ENCODE results near the gene UGT1A10.
A peak's percentile ranks its signal among the peaks of the same experiment; 100 is the strongest.
"Not testable (repeated sequence)": the region's sequence is repeated elsewhere in the genome, so short reads cannot be mapped to it uniquely, and the experiment has no call there.

Gene UGT1A10

DNA sequence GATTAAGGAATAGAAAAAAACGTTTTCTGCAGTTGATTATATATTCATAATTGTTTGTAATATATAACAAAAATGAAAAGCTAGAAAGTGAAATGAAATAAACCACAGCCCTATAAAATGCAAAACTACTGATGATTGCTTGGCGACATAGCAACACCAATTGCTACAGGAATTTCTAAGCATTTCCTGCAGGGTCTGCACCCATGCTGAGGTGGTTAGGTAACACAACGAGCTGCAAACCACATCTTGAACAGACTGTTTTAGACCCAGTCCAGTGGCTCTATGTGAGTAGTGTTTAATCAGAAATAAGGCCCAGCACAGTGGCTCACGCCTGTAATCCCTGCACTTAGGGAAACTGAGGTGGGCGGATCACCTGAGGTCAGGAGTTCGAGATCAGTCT is 18.3 kb downstream of the UGT1A10 start:
- FAIRE-seq = no peak
- no peak for DNase-seq (ENCODE audit: insufficient read length, low spot score)

DNA sequence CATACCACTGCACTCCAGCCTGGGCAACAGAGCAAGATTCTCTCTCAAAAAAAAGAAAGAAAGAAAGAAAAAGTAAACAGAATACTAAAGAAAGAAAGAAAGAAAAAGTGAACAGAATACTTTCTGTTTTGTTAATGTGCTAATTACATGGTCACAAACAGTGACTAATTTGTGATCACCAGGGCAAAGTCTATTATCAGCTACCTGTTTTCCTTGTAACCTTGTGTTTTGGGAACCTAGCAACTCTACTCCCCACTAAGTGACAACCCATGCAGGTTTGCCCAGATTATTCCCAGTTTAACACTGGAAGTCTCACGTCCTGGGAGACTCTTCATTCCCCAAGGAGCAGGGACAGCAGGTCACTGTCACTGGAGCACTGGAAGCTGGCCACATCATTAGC is 18.8 kb downstream of the UGT1A10 start:
- FAIRE-seq (no peak), DNase-seq (ENCODE audit: insufficient read length, low spot score) (no peak)
- TF ChIP-seq POU2F2 (IDR thresholded peaks at IDR 0.05; ENCODE audit: low read depth, low read length) (no peak), POLR2A (IDR thresholded peaks at IDR 0.05; ENCODE audit: low read depth, low read length) (no peak)

More for the DNA sequence above, 18.3 kb downstream of the UGT1A10 start:
- TF ChIP-seq POLR2A (IDR thresholded peaks at IDR 0.05; ENCODE audit: low read depth, low read length) = no peak
- TF ChIP-seq TAF1 (IDR thresholded peaks at IDR 0.05; ENCODE audit: low read depth, low read length) = no peak
- no peak for TF ChIP-seq POLR2AphosphoS5 (IDR thresholded peaks at IDR 0.05; ENCODE audit: low read depth, low read length)
- no peak for TF ChIP-seq SPI1 (IDR thresholded peaks at IDR 0.05; ENCODE audit: low read depth, low read length)
- no peak for TF ChIP-seq PAX5 (IDR thresholded peaks at IDR 0.05; ENCODE audit: insufficient read depth, low read length, severe bottlenecking)
- no peak for TF ChIP-seq POU2F2 (IDR thresholded peaks at IDR 0.05; ENCODE audit: low read depth, low read length)

DNA sequence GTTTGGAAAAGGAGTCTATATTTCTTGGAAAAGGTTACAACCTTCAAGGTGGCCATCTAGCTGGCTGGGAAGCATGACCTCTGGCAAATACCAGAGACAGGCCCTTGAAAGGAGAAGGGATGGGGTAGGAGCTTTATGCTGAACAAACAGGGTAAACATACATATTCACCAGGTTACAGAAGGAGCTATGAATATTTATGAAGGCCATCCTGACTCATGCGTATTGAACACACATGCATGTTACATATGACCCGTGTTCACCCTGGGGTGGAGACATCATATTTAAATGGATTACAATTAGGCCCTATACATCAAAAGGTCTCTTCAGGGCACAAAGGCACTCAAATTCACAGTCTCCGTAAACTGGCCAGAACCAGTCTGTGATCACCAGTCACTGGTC is 19.7 kb downstream of the UGT1A10 start:
- not testable (repeated sequence) for DNase-seq (ENCODE audit: insufficient read length, low spot score)
- FAIRE-seq = peak; percentile 86

DNA sequence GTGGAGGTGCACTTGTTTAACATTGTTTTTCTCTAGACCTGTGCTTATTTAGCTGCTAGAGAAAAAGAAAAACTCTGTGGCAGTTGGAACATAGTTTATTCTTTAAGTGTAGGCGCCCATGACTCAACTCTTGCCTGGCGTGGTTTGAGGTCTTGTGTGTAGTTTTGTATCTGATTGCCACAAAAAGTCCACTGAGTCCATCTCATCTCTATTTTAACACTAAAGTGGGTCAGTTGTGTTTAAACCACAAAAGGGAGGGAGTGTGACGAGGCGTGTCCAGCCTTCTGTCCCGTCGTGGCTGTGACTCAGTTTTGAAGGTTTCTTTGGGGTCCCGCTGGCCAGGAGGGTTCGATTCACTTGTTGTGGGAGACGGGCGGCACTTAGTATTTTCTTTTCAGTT is 20.2 kb downstream of the UGT1A10 start:
- TF ChIP-seq POU2F2 (IDR thresholded peaks at IDR 0.05; ENCODE audit: low read depth, low read length) = no peak
- TF ChIP-seq PAX5 (IDR thresholded peaks at IDR 0.05; ENCODE audit: insufficient read depth, low read length, severe bottlenecking) = no peak
- TF ChIP-seq TAF1 (IDR thresholded peaks at IDR 0.05; ENCODE audit: low read depth, low read length) = no peak
- TF ChIP-seq POLR2A (IDR thresholded peaks at IDR 0.05; ENCODE audit: low read depth, low read length) = no peak
- TF ChIP-seq SPI1 (IDR thresholded peaks at IDR 0.05; ENCODE audit: low read depth, low read length) = no peak
- TF ChIP-seq POLR2AphosphoS5 (IDR thresholded peaks at IDR 0.05; ENCODE audit: low read depth, low read length) = no peak
- DNase-seq (ENCODE audit: insufficient read length, low spot score) (no peak), FAIRE-seq (no peak)

DNA sequence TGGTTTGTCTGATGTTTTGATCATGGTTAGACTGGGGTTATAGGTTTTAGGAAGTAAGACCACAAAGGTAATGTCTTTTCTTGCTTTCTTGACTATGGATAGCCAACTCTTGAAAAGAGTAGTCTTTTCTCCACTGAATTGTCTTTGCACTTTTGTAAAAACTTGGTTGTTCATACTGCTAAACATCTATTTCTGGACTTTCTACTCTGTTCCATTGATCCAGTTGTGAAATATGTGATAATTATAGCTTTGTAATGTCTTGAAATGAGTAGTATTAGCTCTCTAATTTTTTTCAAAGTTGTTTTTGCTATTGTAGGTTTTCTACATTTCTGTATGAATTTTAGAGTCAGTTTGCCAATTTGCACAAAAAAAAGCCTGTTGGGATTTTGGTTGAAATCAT is 22.4 kb downstream of the UGT1A10 start:
- DNase-seq (ENCODE audit: insufficient read length, low spot score) (no peak), FAIRE-seq (no peak)
- TF ChIP-seq SPI1 (IDR thresholded peaks at IDR 0.05; ENCODE audit: low read depth, low read length) (no peak), PAX5 (IDR thresholded peaks at IDR 0.05; ENCODE audit: insufficient read depth, low read length, severe bottlenecking) (no peak), POLR2A (IDR thresholded peaks at IDR 0.05; ENCODE audit: low read depth, low read length) (no peak), TAF1 (IDR thresholded peaks at IDR 0.05; ENCODE audit: low read depth, low read length) (no peak), POLR2AphosphoS5 (IDR thresholded peaks at IDR 0.05; ENCODE audit: low read depth, low read length) (no peak), POU2F2 (IDR thresholded peaks at IDR 0.05; ENCODE audit: low read depth, low read length) (no peak)

DNA sequence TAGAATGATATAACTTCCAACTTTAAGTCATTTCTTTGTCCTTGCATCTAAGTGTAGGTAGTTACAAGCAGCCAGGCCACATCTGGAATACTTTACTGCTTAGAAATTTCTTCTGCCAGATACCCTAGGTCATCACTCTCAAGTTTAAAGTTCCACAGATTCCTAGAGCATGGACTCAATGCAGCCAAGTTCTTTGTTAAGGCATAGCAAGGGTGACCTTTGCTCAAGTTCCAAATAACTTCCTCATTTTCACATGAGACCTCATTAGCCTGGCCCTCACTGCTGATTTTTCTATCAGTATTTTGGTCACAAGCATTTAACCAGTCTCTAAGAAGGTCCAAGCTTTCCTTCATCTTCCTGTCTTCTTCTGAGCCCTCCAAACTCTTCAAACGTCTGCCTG is 27.7 kb downstream of the UGT1A10 start:
- no peak for TF ChIP-seq TAF1 (IDR thresholded peaks at IDR 0.05; ENCODE audit: low read depth, low read length)
- no peak for TF ChIP-seq POLR2A (IDR thresholded peaks at IDR 0.05; ENCODE audit: low read depth, low read length)
- no peak for TF ChIP-seq POU2F2 (IDR thresholded peaks at IDR 0.05; ENCODE audit: low read depth, low read length)
- FAIRE-seq (no peak), DNase-seq (ENCODE audit: insufficient read length, low spot score) (no peak)

DNA sequence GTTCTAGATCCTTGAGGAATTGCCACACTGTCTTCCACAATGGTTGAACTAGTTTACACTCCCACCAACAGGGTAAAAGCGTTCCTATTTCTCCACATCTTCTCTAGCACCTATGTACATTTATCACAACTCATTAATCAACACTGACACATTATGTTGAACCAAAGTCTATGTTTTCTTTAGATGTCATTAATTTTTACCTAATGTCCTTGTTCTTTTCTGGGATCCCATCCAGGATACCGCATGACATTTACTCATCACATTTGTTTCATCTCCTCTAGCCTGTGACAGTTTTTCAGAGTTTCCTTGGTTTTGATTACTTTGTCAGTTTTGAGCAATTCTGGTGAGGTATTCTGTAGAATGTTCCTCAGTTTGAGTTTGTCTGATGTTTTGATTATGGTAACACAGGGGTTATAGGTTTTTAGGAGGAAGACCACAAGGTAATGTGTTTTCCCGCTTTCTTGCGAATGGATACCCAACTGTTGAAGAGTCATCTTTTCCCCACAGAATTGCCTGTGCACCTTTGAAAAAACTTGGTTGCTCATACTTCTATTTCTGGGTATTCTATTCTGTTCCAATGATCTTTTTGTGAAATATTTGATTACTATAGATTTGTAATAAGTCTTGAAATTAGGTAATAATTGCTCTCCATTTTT is 32.5 kb downstream of the UGT1A10 start:
- DNase-seq (ENCODE audit: insufficient read length, low spot score) = no peak
- FAIRE-seq = no peak

DNA sequence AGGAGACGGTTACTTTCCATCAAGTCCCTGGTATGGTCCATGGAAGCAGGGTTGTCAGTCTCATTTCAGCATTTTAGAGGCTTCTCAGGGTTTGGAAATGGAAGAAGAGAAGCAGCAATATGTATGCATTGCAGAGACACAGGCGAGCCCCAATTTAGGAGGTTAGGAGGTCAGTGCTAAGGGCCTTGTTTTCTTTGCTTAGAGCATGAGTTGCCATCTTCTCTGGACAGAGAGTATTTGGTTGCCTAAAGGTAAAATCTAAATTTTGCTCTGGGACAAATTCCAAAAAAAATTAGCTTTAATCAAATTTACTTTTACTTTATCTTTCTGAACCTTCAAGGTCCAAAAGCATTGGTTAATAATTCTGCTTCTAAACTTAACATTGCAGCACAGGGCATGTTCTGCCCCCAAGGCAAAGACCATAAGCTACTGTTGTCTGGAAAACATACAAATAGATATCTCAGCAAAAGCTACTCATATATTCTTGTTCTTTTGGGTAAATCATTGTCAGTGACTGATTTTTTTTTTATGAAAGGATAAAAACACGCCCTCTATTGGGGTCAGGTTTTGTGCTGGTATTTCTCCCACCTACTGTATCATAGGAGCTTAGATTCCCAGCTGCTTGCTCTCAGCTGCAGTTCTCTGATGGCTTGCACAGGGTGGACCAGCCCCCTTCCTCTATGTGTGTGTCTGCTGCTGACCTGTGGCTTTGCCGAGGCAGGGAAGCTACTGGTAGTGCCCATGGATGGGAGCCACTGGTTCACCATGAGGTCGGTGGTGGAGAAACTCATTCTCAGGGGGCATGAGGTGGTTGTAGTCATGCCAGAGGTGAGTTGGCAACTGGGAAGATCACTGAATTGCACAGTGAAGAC is 35.3 kb downstream of the UGT1A10 start, which contains the start of gene UGT1A9:
TSS of gene UGT1A9 (plus strand) at position 609 of the 872 bp plus-strand sequence. CDS start at position 646, 37 bp downstream.
- TF ChIP-seq PAX5 (IDR thresholded peaks at IDR 0.05; ENCODE audit: insufficient read depth, low read length, severe bottlenecking) = no peak
- TF ChIP-seq POU2F2 (IDR thresholded peaks at IDR 0.05; ENCODE audit: low read depth, low read length) = no peak
- no peak for TF ChIP-seq POLR2A (IDR thresholded peaks at IDR 0.05; ENCODE audit: low read depth, low read length)
- no peak for TF ChIP-seq SPI1 (IDR thresholded peaks at IDR 0.05; ENCODE audit: low read depth, low read length)
- TF ChIP-seq TAF1 (IDR thresholded peaks at IDR 0.05; ENCODE audit: low read depth, low read length) = no peak
- TF ChIP-seq POLR2AphosphoS5 (IDR thresholded peaks at IDR 0.05; ENCODE audit: low read depth, low read length) = no peak
- FAIRE-seq = no peak
- no peak for DNase-seq (ENCODE audit: insufficient read length, low spot score)

More for the DNA sequence above, 32.5 kb downstream of the UGT1A10 start:
- TF ChIP-seq POLR2A (IDR thresholded peaks at IDR 0.05; ENCODE audit: low read depth, low read length) (no peak), POLR2AphosphoS5 (IDR thresholded peaks at IDR 0.05; ENCODE audit: low read depth, low read length) (no peak), SPI1 (IDR thresholded peaks at IDR 0.05; ENCODE audit: low read depth, low read length) (no peak), PAX5 (IDR thresholded peaks at IDR 0.05; ENCODE audit: insufficient read depth, low read length, severe bottlenecking) (no peak), TAF1 (IDR thresholded peaks at IDR 0.05; ENCODE audit: low read depth, low read length) (no peak), POU2F2 (IDR thresholded peaks at IDR 0.05; ENCODE audit: low read depth, low read length) (no peak)

DNA sequence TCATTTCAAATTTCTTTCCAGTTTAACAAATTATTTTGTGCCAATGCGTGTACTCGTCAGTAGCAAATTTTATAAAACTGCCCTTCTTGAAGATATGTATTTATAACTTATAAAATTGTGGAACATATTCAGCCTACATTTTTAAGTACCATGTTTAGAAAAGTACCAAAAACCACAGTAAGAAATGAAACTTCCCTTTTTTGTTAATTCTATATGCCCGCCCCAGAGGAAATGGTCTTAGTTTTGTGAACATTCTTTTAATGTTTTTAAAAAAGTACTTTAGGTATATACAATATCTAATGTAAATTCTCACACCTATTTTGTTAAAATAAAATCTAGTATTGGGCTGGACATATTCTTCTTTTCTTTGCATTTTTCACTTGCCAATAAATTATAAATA is 36.6 kb downstream of the UGT1A10 start:
- TF ChIP-seq POLR2A (IDR thresholded peaks at IDR 0.05; ENCODE audit: low read depth, low read length) (no peak), POU2F2 (IDR thresholded peaks at IDR 0.05; ENCODE audit: low read depth, low read length) (no peak), TAF1 (IDR thresholded peaks at IDR 0.05; ENCODE audit: low read depth, low read length) (no peak), SPI1 (IDR thresholded peaks at IDR 0.05; ENCODE audit: low read depth, low read length) (no peak), PAX5 (IDR thresholded peaks at IDR 0.05; ENCODE audit: insufficient read depth, low read length, severe bottlenecking) (no peak)
- no peak for FAIRE-seq
- DNase-seq (ENCODE audit: insufficient read length, low spot score) = no peak

DNA sequence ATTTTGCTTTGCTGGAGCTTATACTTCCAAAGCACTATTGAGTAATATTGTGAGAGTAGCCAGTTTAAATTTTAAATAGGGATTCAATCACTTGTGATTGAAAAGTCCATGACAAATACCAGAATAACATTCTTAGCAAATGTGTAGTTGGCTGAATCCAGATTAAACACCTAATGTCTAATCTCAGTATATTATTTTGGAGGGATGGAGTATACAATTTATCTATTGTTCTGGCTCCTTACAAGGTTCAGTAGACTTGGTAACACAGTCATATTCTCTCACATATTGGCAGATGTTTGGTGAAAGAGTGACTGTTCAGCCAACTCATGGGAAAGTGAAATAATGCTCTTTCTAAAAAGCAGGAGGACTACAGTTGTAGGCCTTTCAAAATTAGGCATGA is 37.6 kb downstream of the UGT1A10 start:
- FAIRE-seq (no peak), DNase-seq (ENCODE audit: insufficient read length, low spot score) (no peak)
- TF ChIP-seq POLR2A (IDR thresholded peaks at IDR 0.05; ENCODE audit: low read depth, low read length) (no peak), POLR2AphosphoS5 (IDR thresholded peaks at IDR 0.05; ENCODE audit: low read depth, low read length) (no peak), TAF1 (IDR thresholded peaks at IDR 0.05; ENCODE audit: low read depth, low read length) (no peak), PAX5 (IDR thresholded peaks at IDR 0.05; ENCODE audit: insufficient read depth, low read length, severe bottlenecking) (no peak), SPI1 (IDR thresholded peaks at IDR 0.05; ENCODE audit: low read depth, low read length) (no peak), POU2F2 (IDR thresholded peaks at IDR 0.05; ENCODE audit: low read depth, low read length) (no peak)
